Stomach (tissue), 4 donors: Measurements from ENCODE around the gene LRCH4.

ENCODE experiments used
- POLR2A ChIP-seq, 4 donors: fragments of 450-650 bp; IDR thresholded peaks; one replicate each; pipeline ENCODE4 v1.6.1; 2016; ENCODE audit warnings: antibody characterized with exemption in 4 of 4, control low read depth in 2 of 4, mild to moderate bottlenecking in 1 of 4, moderate library complexity in 1 of 4
- POLR2AphosphoS5 ChIP-seq, 3 donors: sonication (generic); formaldehyde crosslinking; IDR thresholded peaks; one replicate each; pipeline ENCODE4 v1.6.1; 2016; ENCODE audit warnings: antibody characterized with exemption in 3 of 3
- TF ChIP-seq, protein P1 (sequence below), 7 experiments: fragments of 450-650 bp in 4 of 7; fragments of 200-600 bp in 3 of 7; sonication (generic) in 3 of 7; IDR thresholded peaks; one replicate each; pipeline ENCODE4 v1.5.1; 2016 to 2019; ENCODE audit warnings: antibody characterized with exemption in 7 of 7, control low read depth in 2 of 7, mild to moderate bottlenecking in 1 of 7

DNA sequence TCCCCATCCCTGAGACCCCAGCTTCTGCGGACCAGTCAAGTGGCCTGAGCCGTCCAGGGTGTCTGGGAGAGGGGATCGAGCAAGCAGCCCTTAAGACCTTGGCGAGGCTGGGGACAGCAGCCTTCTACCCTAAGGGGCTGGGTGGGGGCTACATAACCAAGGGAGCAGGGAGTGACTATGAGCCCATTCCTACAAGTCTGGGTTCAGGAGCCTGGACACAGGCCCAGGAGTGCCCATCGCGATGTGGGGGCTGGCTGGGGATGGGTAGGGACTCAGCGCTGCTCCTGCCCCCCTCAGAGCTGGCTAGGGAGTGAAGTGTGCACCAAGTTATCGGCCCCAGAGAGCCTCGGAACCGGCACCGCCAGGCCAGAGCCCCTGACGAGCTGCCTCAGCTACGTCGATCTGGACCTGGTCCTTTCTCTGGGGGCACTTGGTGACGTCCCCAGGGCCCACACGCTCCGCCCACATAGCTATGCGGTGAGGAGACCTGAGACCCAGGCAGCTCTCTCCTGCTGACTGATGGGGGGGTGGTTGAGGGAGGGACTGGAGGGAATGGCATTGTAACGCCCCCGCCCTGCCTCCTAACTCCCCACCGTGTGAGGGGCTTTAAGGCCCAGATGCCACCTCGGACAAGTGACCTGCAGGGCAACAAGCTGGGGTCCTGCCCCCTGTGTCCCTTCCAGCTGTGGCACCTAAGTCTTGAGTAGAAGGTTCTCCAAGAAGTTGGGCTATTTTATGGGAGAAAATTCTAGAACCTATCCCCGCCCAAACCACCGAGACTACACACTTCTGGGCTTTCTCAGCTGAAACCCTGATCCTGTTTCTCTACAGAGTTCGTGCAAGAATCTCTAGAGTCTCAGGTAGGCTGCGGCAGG lies 14.7 kb downstream of the LRCH4 start:
- TF ChIP-seq, protein P1, sequence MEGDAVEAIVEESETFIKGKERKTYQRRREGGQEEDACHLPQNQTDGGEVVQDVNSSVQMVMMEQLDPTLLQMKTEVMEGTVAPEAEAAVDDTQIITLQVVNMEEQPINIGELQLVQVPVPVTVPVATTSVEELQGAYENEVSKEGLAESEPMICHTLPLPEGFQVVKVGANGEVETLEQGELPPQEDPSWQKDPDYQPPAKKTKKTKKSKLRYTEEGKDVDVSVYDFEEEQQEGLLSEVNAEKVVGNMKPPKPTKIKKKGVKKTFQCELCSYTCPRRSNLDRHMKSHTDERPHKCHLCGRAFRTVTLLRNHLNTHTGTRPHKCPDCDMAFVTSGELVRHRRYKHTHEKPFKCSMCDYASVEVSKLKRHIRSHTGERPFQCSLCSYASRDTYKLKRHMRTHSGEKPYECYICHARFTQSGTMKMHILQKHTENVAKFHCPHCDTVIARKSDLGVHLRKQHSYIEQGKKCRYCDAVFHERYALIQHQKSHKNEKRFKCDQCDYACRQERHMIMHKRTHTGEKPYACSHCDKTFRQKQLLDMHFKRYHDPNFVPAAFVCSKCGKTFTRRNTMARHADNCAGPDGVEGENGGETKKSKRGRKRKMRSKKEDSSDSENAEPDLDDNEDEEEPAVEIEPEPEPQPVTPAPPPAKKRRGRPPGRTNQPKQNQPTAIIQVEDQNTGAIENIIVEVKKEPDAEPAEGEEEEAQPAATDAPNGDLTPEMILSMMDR (IDR thresholded peaks at IDR 0.05) = no peak
- no peak for TF ChIP-seq POLR2A (IDR thresholded peaks at IDR 0.05)
- no peak for TF ChIP-seq POLR2AphosphoS5 (IDR thresholded peaks at IDR 0.05)
